ENCODE data around the gene ASRGL1. TPM values are rescaled to one million over a fixed set of nuclear protein-coding genes. Genes with fewer than 3 reads are reported as not detected.

Gene ASRGL1
- polyA plus RNA-seq, 1 experiment: 0.58 TPM

DNA sequence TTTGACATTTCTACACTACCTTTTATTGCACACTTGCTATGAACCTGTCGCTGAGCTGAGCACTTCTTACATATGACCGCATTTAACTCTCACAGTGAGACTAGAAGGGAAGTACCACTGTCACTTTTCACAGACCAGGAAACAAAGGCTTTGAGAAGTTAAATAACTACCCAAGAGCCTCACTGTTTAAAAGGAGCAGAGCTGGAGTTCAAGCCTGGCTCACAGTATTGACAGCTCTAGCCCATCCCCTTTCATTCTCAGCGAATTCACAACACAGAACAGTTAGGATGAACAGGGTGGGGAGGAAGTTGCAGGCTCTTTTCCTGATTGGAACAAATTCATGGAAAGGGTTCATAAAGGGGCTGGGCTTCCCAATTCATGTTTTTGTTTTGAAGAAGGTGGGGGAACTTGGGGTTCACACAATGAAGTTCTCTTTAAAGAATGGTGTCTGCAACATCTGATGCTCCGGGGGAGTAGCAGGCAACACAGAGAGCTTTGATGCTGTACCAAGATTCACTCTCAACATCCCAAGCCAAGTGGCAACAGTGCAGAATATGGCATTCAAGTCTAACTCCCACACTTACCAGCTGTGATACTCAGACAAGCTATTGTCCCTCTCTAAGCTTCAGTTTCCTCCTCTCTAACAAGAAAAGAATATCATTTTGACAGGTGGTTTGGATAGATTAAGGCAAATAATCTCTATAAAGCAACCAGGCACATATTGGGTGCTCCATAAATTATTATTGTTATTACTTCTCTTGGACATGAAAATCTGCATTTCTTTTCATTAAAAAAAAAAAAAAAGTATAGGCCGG is 98.8 kb downstream of the ASRGL1 start:
- ChIA-PET CTCF (interaction anchor here (0.7 to 1.8 kb wide), 3 partner anchors 12 to 806 kb away, joined by 3 to 5 read pairs (median 3); no protein-coding TSS in a partner anchor), POLR2A (interaction anchor here (0.6 kb wide), 1 partner anchor 233 kb away, joined by 3 read pairs; no protein-coding TSS in a partner anchor)
- no peaks in the 10 kb centered on the region for H3K27me3 ChIP-seq (ENCODE audit: control insufficient read depth, insufficient read depth, low read length)
- H3K36me3 ChIP-seq (ENCODE audit: control insufficient read depth, insufficient read depth, low read length): no peaks in the 10 kb centered on the region
- no peak overlapping the region for H3K4me3 ChIP-seq (ENCODE audit: low read depth, low read length)
- no peak for DNase-seq (ENCODE audit: low read depth)
- TF ChIP-seq CTCF (IDR thresholded peaks at IDR 0.05; ENCODE audit: insufficient read depth, low read depth, low read length): no peak

DNA sequence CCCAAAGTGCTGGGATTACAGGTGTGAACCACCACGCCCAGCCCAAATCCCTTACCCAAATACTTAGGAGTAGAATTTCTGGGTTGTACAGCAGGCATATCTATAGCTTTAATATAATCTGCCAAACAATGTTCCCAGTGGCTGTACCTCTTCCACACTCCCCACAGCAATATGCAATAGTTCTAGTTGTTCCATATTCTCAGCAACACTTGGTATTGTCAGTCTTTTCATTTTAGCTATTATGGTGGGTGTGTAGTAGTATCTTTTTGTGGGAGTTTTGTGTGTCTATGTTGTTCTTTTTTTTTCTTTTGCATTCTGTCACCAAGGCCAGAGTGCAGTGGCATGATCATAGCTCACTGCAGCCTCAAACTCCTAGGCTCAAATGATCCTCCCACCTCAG is 100.4 kb downstream of the ASRGL1 start:
- CTCF ChIA-PET: interaction anchor here (0.6 to 1.8 kb wide), 4 partner anchors 21 to 1530 kb away, joined by 3 to 5 read pairs (median 4); no protein-coding TSS in a partner anchor
- POLR2A ChIA-PET: no interaction called here
- no peak overlapping the region for H3K4me3 ChIP-seq (ENCODE audit: low read depth, low read length)
- no peak for DNase-seq (ENCODE audit: low read depth)
- no peaks in the 10 kb centered on the region for H3K27me3 ChIP-seq (ENCODE audit: control insufficient read depth, insufficient read depth, low read length)
- no peaks in the 10 kb centered on the region for H3K36me3 ChIP-seq (ENCODE audit: control insufficient read depth, insufficient read depth, low read length)
- TF ChIP-seq CTCF (IDR thresholded peaks at IDR 0.05; ENCODE audit: insufficient read depth, low read depth, low read length): no peak

DNA sequence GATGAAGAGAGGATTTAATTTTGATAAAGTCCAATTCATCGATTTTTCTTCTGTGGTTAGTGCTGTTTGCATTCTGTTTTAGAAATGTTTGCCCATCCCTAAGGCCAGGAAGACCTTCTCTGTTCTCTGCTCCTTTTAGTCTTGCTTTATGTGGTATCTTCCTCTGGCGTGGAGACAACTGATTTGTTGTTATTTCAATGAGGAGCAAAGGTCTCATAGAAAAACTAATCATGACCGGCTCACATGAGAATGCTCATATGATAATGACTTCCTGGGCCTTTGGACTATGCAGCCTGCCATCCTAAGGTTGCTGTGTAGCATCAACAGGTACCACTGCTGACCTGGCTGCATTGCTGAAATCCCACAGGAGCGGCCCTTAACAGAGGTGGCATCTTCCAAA is 101.4 kb downstream of the ASRGL1 start:
- H3K27me3 ChIP-seq (ENCODE audit: control insufficient read depth, insufficient read depth, low read length): no peaks in the 10 kb centered on the region
- CTCF ChIA-PET: no interaction called here
- no peaks in the 10 kb centered on the region for H3K36me3 ChIP-seq (ENCODE audit: control insufficient read depth, insufficient read depth, low read length)
- TF ChIP-seq CTCF (IDR thresholded peaks at IDR 0.05; ENCODE audit: insufficient read depth, low read depth, low read length): no peak
- no peak overlapping the region for H3K4me3 ChIP-seq (ENCODE audit: low read depth, low read length)
- DNase-seq (ENCODE audit: low read depth): no peak
- POLR2A ChIA-PET: no interaction called here

- DNase-seq (ENCODE audit: low read depth): no peak
- ChIA-PET POLR2A (no interaction called here), CTCF (no interaction called here)
- Histone ChIP-seq H3K27me3 (ENCODE audit: control insufficient read depth, insufficient read depth, low read length) (no peaks in the 10 kb centered on the region), H3K4me3 (ENCODE audit: low read depth, low read length) (no peak overlapping the region), H3K36me3 (ENCODE audit: control insufficient read depth, insufficient read depth, low read length) (no peaks in the 10 kb centered on the region)
- TF ChIP-seq CTCF (IDR thresholded peaks at IDR 0.05; ENCODE audit: insufficient read depth, low read depth, low read length): peak; percentile 39
These were observed 102.7 kb downstream of the ASRGL1 start for GRCh38 chr11:62439785-62440602.

Other genes starting within 250 kb of the ASRGL1 start
- 9.8 and 14.2 TPM in 2 replicates for gene INCENP, start 213.4 kb upstream of the ASRGL1 start, polyA plus RNA-seq (2011; rRNA removed)
- gene SCGB1D1, start 147.2 kb upstream of the ASRGL1 start, polyA plus RNA-seq (2011; rRNA removed): not detected in 2 replicates
- not detected in 2 replicates for gene SCGB2A1, start 128.8 kb upstream of the ASRGL1 start, polyA plus RNA-seq (2011; rRNA removed)
- gene SCGB1D2, start 95.2 kb upstream of the ASRGL1 start, polyA plus RNA-seq (2011; rRNA removed): not detected in 2 replicates
- gene SCGB2A2, start 67.3 kb upstream of the ASRGL1 start, polyA plus RNA-seq (2011; rRNA removed): not detected in 2 replicates
- not detected in 2 replicates for gene SCGB1D4, start 38.4 kb upstream of the ASRGL1 start, polyA plus RNA-seq (2011; rRNA removed)
- not detected in 2 replicates for gene SCGB1A1, start 81.6 kb downstream of the ASRGL1 start, polyA plus RNA-seq (2011; rRNA removed)
- 145 and 185 TPM in 2 replicates for gene AHNAK, start 209.4 kb downstream of the ASRGL1 start, polyA plus RNA-seq (2011; rRNA removed)
- gene EEF1G, start 236.4 kb downstream of the ASRGL1 start, polyA plus RNA-seq (2011; rRNA removed): 2,358 and 2,459 TPM in 2 replicates

Measured in BJ (cell line).